ENCODE data around the gene USPL1. TPM values are rescaled to one million over a fixed set of nuclear protein-coding genes. Genes with fewer than 3 reads are reported as not detected.

Gene USPL1
- total and polyA plus RNA-seq, 2 of the 13 experiments (the other 11 are each of a cell fraction or from before 2014, with no cell fraction given) = 13.7 to 15.9 TPM

- ATAC-seq = no peak
- Histone ChIP-seq H4K20me1 (ENCODE audit: insufficient read depth, low read length) (no peaks in the 10 kb centered on the region), H2AFZ (ENCODE audit: low read length) (no peak overlapping the region), H3K4me1 (ENCODE audit: insufficient read depth, low read length) (no peaks in the 10 kb centered on the region), H3K4me2 (ENCODE audit: low read depth, low read length) (no peak overlapping the region), H3K4me3 (replicated peaks in 1 of 3; ENCODE audit: insufficient read depth in 1 of 3, low read depth in 2 of 3, low read length in 3 of 3) (no peak overlapping the region), H3K79me2 (ENCODE audit: insufficient read depth, low read length) (no peaks in the 10 kb centered on the region), H3K9me3 (ENCODE audit: low read length) (no peaks in the 10 kb centered on the region), H3K27ac (ENCODE audit: extremely low read length, insufficient read depth, low read length) (no peak overlapping the region), H3K9ac (ENCODE audit: insufficient read depth, low read depth, low read length) (no peak overlapping the region), H3K36me3 (replicated peaks in 1 of 2; ENCODE audit: control insufficient read depth in 1 of 2, insufficient read depth in 2 of 2, low read length in 2 of 2) (no peaks in the 10 kb centered on the region), H3K27me3 (ENCODE audit: control insufficient read depth in 1 of 2, insufficient read depth in 2 of 2, low read length in 2 of 2) (no peaks in the 10 kb centered on the region)
- no TSS peak for BruUV-seq (replicated peaks)
- intact Hi-C loops (cut with micrococcal nuclease; ENCODE audit: unreplicated experiment) = no loop called here
- POLR2A ChIA-PET = no interaction called here
- in situ Hi-C loops (cut with HindIII; ENCODE audit: extremely low pct_ligation_motif_present, low pct_unique_long_range_greater_than_20kb) = no loop called here
- no peak for DNase-seq (ENCODE audit: low spot score)
- CTCF ChIA-PET (ENCODE audit: low intra/inter-chr PET ratio, low total read pairs) = no interaction called here
- FAIRE-seq = no peak
- TF ChIP-seq ZNF10 (CRISPR knock-in tag; IDR thresholded peaks at IDR 0.05; ENCODE audit: borderline replicate concordance, low read depth) (no peak), TEAD3 (CRISPR knock-in tag; optimal IDR thresholded peaks at IDR 0.05; ENCODE audit: borderline replicate concordance) (no peak), MTF2 (CRISPR knock-in tag; IDR thresholded peaks at IDR 0.05; ENCODE audit: borderline replicate concordance) (no peak), RARG (CRISPR knock-in tag; IDR thresholded peaks at IDR 0.05; ENCODE audit: low read depth) (no peak)
- WGBS (ENCODE audit: low lambda C conversion rate) = 6% methylated on average over 1 of the region's 1 CpG
Measured at GRCh38 chr13:30584051-30584731, 33.5 kb upstream of the USPL1 start.

GRCh38 chr13:30585748-30586262, 31.9 kb upstream of the USPL1 start:
- H3K36me3 ChIP-seq (replicated peaks in 1 of 2; ENCODE audit: control insufficient read depth in 1 of 2, insufficient read depth in 2 of 2, low read length in 2 of 2) = no peaks in the 10 kb centered on the region
- no peaks in the 10 kb centered on the region for H3K9me3 ChIP-seq (ENCODE audit: low read length)
- no peak overlapping the region for H3K4me2 ChIP-seq (ENCODE audit: low read depth, low read length)
- BruUV-seq (replicated peaks) = no TSS peak
- H3K9ac ChIP-seq (ENCODE audit: insufficient read depth, low read depth, low read length) = no peak overlapping the region
- H3K4me1 ChIP-seq (ENCODE audit: insufficient read depth, low read length) = no peaks in the 10 kb centered on the region
- H3K27me3 ChIP-seq (ENCODE audit: control insufficient read depth in 1 of 2, insufficient read depth in 2 of 2, low read length in 2 of 2) = peaks cover 0 to 3% of the 10 kb centered on the region in 2 experiments; a peak in 1 of 5 replicates
- FAIRE-seq (no peak), DNase-seq (ENCODE audit: low spot score) (no peak), ATAC-seq (no peak)
- intact Hi-C loops (cut with micrococcal nuclease; ENCODE audit: unreplicated experiment) = loop anchor here (1.0 kb wide), 1 partner anchor 12 kb away; no protein-coding TSS in a partner anchor
- POLR2A ChIA-PET = interaction anchor here (0.6 kb wide), 1 partner anchor 13 kb away, joined by 3 read pairs; no protein-coding TSS in a partner anchor
- H3K4me3 ChIP-seq (replicated peaks in 1 of 3; ENCODE audit: insufficient read depth in 1 of 3, low read depth in 2 of 3, low read length in 3 of 3) = no peak overlapping the region
- no peaks in the 10 kb centered on the region for H4K20me1 ChIP-seq (ENCODE audit: insufficient read depth, low read length)
- TF ChIP-seq SRSF1 (optimal IDR thresholded peaks at IDR 0.05; ENCODE audit: low read depth, low read length) = no peak
- no peak for TF ChIP-seq SATB2 (CRISPR knock-in tag; IDR thresholded peaks at IDR 0.05)
- TF ChIP-seq AKNA (CRISPR knock-in tag; IDR thresholded peaks at IDR 0.05; ENCODE audit: borderline replicate concordance) = no peak
- CTCF ChIA-PET (ENCODE audit: low intra/inter-chr PET ratio, low total read pairs) = no interaction called here
- in situ Hi-C loops (cut with HindIII; ENCODE audit: extremely low pct_ligation_motif_present, low pct_unique_long_range_greater_than_20kb) = no loop called here
- 29% methylated on average over 3 of the region's 3 CpGs for WGBS (ENCODE audit: low lambda C conversion rate)
- no peak overlapping the region for H3K27ac ChIP-seq (ENCODE audit: extremely low read length, insufficient read depth, low read length)
- H2AFZ ChIP-seq (ENCODE audit: low read length) = no peak overlapping the region
- H3K79me2 ChIP-seq (ENCODE audit: insufficient read depth, low read length) = no peaks in the 10 kb centered on the region
